Lower leg skin (tissue), 4 donors: ENCODE data around the gene UTF1. TPM values are rescaled to one million over a fixed set of nuclear protein-coding genes. Genes with fewer than 3 reads are reported as not detected.
"Not testable (repeated sequence)": the region's sequence is repeated elsewhere in the genome, so short reads cannot be mapped to it uniquely, and the experiment has no call there.

Experiments used
- DNase-seq, 2 donors: peaks; one replicate each; pipeline ENCODE4 v3.0.0-alpha.2; 2019; ENCODE audit warnings: low spot score in 2 of 2
- H3K4me3 ChIP-seq: fragments of 200-600 bp; sonication (generic); 2 replicates; pipeline ENCODE4 v1.5.1; 2017; ENCODE audit warnings: mild to moderate bottlenecking, low read depth; ENCODE audit not compliant: poor library complexity, severe bottlenecking
- POLR2A ChIP-seq, 2 donors: fragments of 450-650 bp; IDR thresholded peaks; one replicate each; pipeline ENCODE4 v1.6.1; 2016 to 2017; ENCODE audit warnings: antibody characterized with exemption in 2 of 2, mild to moderate bottlenecking in 1 of 2, moderate library complexity in 1 of 2
- WGBS, 2 donors: methylation state at CpG; one replicate each; pipeline ENCODE4 v1.1.5; 2018; 5-methylcytosine and 5-hydroxymethylcytosine counted together
- intact Hi-C: fragments of 100-400 bp; cut with DNase I; formaldehyde crosslinking; loops from one replicate; pipeline ENCODE4 v1.15.0; 2023; ENCODE audit warnings: low total_unique reads
- total RNA-seq, 4 donors: library from RNA; depleted of rRNA; stranded (reverse); fragments of >200 nt; gene quantifications; one replicate each; pipeline ENCODE4 v1.1.0, GENCODE V29; 2016
- TF ChIP-seq, protein P1 (sequence below), 3 donors: fragments of 450-650 bp; IDR thresholded peaks; one replicate each; pipeline ENCODE4 v1.5.1; 2016; ENCODE audit warnings: antibody characterized with exemption in 3 of 3, mild to moderate bottlenecking in 3 of 3, moderate library complexity in 2 of 3

The UTF1 gene
- total RNA-seq, 4 donors from 2014 or later = not detected

DNA sequence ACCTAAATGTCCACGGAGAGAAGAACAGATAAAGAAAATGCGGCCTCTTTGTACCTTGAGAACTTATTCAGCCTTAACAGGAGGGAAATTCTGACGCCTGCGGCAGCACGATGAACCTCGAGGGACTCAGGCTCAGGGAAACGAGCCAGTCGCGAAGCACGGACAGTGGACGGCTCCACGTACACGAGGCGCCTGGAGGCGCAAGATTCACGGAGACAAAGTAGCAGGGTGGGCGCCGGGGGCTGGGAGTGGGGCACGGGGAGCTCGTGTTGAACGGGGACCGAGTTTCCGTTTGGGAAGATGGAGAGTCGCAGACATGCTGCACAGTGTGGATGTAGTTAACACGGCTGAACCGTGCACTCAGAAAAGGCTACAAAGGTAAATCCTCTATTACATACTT is 13.2 kb upstream of the UTF1 start:
- no peak for DNase-seq
- whole genome bisulfite sequencing, 2 donors = 79 to 83% methylated on average over 26 of the region's 26 CpGs
- TF ChIP-seq, protein P1, sequence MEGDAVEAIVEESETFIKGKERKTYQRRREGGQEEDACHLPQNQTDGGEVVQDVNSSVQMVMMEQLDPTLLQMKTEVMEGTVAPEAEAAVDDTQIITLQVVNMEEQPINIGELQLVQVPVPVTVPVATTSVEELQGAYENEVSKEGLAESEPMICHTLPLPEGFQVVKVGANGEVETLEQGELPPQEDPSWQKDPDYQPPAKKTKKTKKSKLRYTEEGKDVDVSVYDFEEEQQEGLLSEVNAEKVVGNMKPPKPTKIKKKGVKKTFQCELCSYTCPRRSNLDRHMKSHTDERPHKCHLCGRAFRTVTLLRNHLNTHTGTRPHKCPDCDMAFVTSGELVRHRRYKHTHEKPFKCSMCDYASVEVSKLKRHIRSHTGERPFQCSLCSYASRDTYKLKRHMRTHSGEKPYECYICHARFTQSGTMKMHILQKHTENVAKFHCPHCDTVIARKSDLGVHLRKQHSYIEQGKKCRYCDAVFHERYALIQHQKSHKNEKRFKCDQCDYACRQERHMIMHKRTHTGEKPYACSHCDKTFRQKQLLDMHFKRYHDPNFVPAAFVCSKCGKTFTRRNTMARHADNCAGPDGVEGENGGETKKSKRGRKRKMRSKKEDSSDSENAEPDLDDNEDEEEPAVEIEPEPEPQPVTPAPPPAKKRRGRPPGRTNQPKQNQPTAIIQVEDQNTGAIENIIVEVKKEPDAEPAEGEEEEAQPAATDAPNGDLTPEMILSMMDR (IDR thresholded peaks at IDR 0.05) = no peak
- no peak for TF ChIP-seq POLR2A (IDR thresholded peaks at IDR 0.05)
- no peak overlapping the region for H3K4me3 ChIP-seq
- intact Hi-C loops = no loop called here

DNA sequence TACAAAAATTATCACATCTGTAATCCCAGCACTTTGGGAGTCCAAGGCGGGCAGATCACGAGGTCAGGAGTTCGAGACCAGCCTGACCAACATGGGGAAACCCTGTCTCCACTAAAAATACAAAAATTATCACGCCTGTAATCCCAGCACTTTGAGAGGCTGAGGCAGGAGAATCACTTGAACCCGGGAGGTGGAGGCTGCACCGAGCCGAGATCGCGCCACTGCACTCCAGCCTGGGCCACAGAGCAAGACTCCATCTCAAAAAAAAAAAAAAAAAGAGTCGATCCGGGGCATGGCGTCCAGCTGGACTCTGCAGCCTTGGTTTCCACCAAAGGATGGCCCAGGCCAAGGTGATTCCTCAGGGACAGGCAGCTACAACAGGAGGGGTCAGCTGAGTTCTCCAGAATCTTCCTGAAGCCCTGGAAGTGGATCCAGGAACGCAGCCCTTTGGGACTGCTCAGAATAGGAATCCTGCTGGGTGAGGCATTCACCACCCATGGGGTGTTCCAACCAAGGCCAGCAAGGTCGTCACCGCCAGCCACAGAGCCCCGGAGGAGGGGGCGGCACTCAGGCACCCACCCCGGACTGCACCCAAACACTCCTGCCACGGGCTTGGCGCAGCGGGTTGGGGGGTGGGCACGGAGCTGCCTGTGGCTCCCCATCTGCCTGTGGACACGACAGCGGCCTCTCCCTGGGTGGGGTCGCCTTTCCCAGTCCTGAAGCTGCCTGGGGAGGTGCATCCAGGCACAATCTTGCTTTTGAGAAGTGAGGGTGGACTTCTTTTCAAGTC is 12.0 kb upstream of the UTF1 start:
- WGBS, 2 donors = 82 to 84% methylated on average over 21 to 25 of the region's 25 CpGs
- DNase-seq = no peak
- H3K4me3 ChIP-seq = no peak overlapping the region
- intact Hi-C loops = no loop called here
- no peak for TF ChIP-seq POLR2A (IDR thresholded peaks at IDR 0.05)
- TF ChIP-seq, protein P1 (IDR thresholded peaks at IDR 0.05) = no peak

DNA sequence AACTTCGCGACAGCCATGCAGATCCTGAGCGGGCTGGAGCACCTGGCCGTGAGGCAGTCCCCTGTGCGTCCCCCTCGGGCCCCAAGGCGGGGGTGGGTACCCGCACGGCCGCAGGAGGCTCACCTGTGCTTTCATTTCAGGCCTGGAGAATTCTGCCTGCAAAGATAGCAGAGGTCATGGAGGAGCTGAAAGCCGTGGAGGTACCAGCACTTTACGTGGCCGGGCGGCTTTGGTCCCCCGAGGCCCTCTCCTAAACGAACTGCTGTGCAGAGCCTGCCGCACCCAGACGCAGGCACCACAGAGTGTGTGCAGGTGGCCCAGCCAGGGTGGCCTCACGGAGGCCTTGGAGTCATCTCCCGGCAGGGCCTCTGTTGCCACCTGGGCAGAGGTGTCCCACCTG is 11.1 kb upstream of the UTF1 start:
- TF ChIP-seq, protein P1 (IDR thresholded peaks at IDR 0.05) = no peak
- TF ChIP-seq POLR2A (IDR thresholded peaks at IDR 0.05) = no peak
- no peak overlapping the region for H3K4me3 ChIP-seq
- WGBS, 2 donors = 47 to 74% methylated on average over 15 to 20 of the region's 20 CpGs
- DNase-seq = no peak
- intact Hi-C loops = no loop called here

DNA sequence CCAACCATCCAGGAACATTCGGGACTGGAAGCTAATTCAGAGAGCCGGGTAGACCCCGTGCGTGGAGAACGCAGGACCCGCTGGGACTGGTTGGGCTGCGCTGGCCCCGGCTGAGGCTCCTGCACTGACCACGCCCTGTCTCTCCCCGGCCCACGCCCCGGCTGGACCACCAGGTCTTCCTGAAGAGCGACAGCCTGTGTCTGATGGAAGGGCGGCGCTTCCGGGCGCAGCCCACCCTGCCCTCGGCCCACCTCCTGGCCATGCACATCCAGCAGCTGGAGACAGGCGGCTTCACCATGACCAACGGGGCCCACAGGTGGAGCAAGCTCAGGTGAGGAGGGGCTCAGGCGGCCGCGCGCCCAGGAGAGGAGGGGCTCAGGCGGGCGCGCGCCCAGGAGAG is 10.2 kb upstream of the UTF1 start:
- 7 to 12% methylated on average over 8 to 19 of the region's 28 CpGs for WGBS, 2 donors
- no peak overlapping the region for H3K4me3 ChIP-seq
- no peak for TF ChIP-seq POLR2A (IDR thresholded peaks at IDR 0.05)
- TF ChIP-seq, protein P1 (IDR thresholded peaks at IDR 0.05) = no peak
- intact Hi-C loops = no loop called here
- DNase-seq = no peak

DNA sequence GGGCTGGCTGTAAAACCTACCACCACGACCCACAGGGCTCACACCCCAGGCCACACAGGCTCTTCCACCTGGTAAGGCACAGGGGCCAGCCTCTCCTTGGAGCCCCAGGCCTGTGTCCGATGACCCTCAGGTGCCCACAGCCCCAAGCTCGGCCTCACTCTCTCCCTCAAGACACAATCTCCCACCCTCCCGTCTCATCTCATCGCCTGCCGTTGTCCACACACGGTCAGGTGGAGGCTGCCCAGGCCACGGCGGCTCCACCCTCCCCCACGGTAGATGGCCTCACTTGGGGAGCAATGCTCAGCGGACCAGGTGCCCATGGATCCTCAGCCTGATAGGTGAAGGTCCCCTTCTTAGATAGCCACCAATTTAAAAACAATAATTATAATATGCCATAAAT is 8.7 kb upstream of the UTF1 start:
- no peak for TF ChIP-seq POLR2A (IDR thresholded peaks at IDR 0.05)
- TF ChIP-seq, protein P1 (IDR thresholded peaks at IDR 0.05) = no peak
- intact Hi-C loops = no loop called here
- 87% methylated on average over 11 of the region's 11 CpGs for WGBS, 2 donors

DNA sequence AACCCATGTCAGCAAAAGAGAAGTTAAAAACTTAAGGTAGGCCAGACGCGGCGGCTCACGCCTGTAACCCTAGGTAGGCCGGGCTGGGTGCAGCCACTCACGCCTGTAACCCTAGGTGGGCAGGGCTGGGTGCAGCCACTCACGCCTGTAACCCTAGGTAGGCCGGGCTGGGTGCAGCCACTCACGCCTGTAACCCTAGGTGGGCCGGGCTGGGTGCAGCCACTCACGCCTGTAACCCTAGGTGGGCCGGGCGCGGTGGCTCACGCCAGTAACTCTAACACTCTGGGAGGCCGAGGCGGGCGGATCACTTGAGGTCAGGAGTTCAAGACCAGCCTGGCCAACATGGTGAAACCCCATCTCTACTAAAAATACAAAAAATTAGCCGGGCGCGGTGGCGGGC is 8.3 kb upstream of the UTF1 start:
- H3K4me3 ChIP-seq, intact Hi-C loops, DNase-seq: not testable (repeated sequence)
- WGBS, 2 donors = 81 to 93% methylated on average over 16 to 20 of the region's 22 CpGs

More for the DNA sequence above, 8.7 kb upstream of the UTF1 start:
- no peak for DNase-seq
- no peak overlapping the region for H3K4me3 ChIP-seq
